K562 (cell line): ENCODE data around the gene PDIA2. TPM values are rescaled to one million over a fixed set of nuclear protein-coding genes. Genes with fewer than 3 reads are reported as not detected.

Source experiments
- BACH1 ChIP-seq: fragments of 200-800 bp; sonication (Bioruptor generic); IDR thresholded peaks from 2 replicates; pipeline ENCODE4 v1.6.1; 2016; ENCODE audit warnings: missing genetic modification characterization, missing compliant biosample characterization
- CCNT2 ChIP-seq: IDR thresholded peaks from 2 replicates; pipeline ENCODE4 v1.6.1; 2011; ENCODE audit warnings: borderline replicate concordance, low read depth, mild to moderate bottlenecking, moderate library complexity, mixed read lengths, low read length; ENCODE audit not compliant: insufficient read length; ENCODE audit errors: extremely low read depth
- HNRNPK ChIP-seq: fragments of 200-400 bp; formaldehyde crosslinking; IDR thresholded peaks from one replicate; pipeline ENCODE4 v1.6.1; 2018; ENCODE audit warnings: mild to moderate bottlenecking, low read depth, low read length; ENCODE audit not compliant: poor library complexity, severe bottlenecking
- MAZ ChIP-seq, 2 experiments: fragments of 450-650 bp in 1 of 2; sonication (generic) in 1 of 2; formaldehyde crosslinking; IDR thresholded peaks in 1 of 2; conservative IDR thresholded peaks in 1 of 2; 2 replicates each; pipeline versions ENCODE4 v1.4.0 to v1.5.0; 2020; ENCODE audit warnings: mild to moderate bottlenecking in 1 of 2, missing genetic modification reagents in 1 of 2
- RUNX1 ChIP-seq: sonication (generic); IDR thresholded peaks from 2 replicates; pipeline ENCODE4 v1.6.1; 2016; ENCODE audit warnings: antibody characterized with exemption, low read depth
- SFPQ ChIP-seq: fragments of 200-400 bp; formaldehyde crosslinking; IDR thresholded peaks from 2 replicates; pipeline ENCODE4 v1.6.1; 2017; ENCODE audit warnings: mild to moderate bottlenecking, low read depth, low read length, moderate library complexity
- STAT5B ChIP-seq: fragments of 250-450 bp; sonication (Bioruptor Pico); IDR thresholded peaks from 2 replicates; pipeline ENCODE4 v1.8.0; 2021; ENCODE audit warnings: mild to moderate bottlenecking, inconsistent platforms
- TCF15 ChIP-seq: fragments of 250-450 bp; sonication (Bioruptor Pico); IDR thresholded peaks from 2 replicates; pipeline ENCODE4 v1.8.0; 2022; ENCODE audit warnings: moderate library complexity, mild to moderate bottlenecking, inconsistent platforms
- TFAP4 ChIP-seq: sonication (generic); formaldehyde crosslinking; IDR thresholded peaks from 2 replicates; pipeline ENCODE4 v1.8.0; 2022; ENCODE audit warnings: missing genetic modification reagents, mild to moderate bottlenecking, moderate library complexity, borderline replicate concordance
- TRIM28 ChIP-seq: fragments of 450-650 bp; IDR thresholded peaks from 2 replicates; pipeline ENCODE4 v1.6.1; 2017
- ZBTB8A ChIP-seq: fragments of 450-650 bp; IDR thresholded peaks from 2 replicates; pipeline ENCODE4 v1.6.1; 2018; ENCODE audit warnings: mild to moderate bottlenecking, moderate library complexity; ENCODE audit not compliant: partially characterized antibody
- ZC3H8 ChIP-seq: fragments of 450-650 bp; IDR thresholded peaks from 2 replicates; pipeline ENCODE4 v1.6.1; 2017
- ZMIZ1 ChIP-seq, 2 experiments: fragments of 150-350 bp in 1 of 2; IDR thresholded peaks; 2 replicates each; pipeline ENCODE4 v1.6.1; 2012 to 2016; ENCODE audit warnings: low read depth in 2 of 2, low read length in 2 of 2, mild to moderate bottlenecking in 1 of 2, moderate library complexity in 1 of 2
- ZNF592 ChIP-seq: fragments of 450-650 bp; IDR thresholded peaks from 2 replicates; pipeline ENCODE4 v1.6.1; 2017; ENCODE audit warnings: antibody characterized with exemption, mild to moderate bottlenecking
- polyA plus RNA-seq, 8 experiments: library from polyadenylated mRNA; depleted of rRNA in 4 of 8; stranded (reverse) in 5 of 8; unstranded in 3 of 8; fragments of >200 nt; fragmentation: Nextera tagmentation in 2 of 8; fragmentation: Illumina TruSeq in 1 of 8; extraction: Ambion mirVana in 2 of 8; extraction: Trizol in 1 of 8; gene quantifications; 2 replicates each; pipeline versions ENCODE4 v1.2.1 to v1.2.3, GENCODE V29; 2011 to 2014; ENCODE audit warnings: inconsistent platforms in 1 of 8, missing spikeins in 1 of 8
- total RNA-seq, 7 experiments: library from RNA; depleted of rRNA in 6 of 7; stranded (reverse); fragments of >200 nt in 6 of 7; fragmentation: Illumina TruSeq in 2 of 7; extraction: Trizol in 2 of 7; gene quantifications; 2 replicates each; pipeline versions ENCODE4 v1.2.1 to v1.2.3, GENCODE V29; 2011 to 2021; ENCODE audit warnings: low replicate concordance in 1 of 7

Gene PDIA2
- total and polyA plus RNA-seq, 9 of the 15 experiments (the other 6 are each of a cell fraction or from before 2014, with no cell fraction given): 0.13 to 0.92 (median 0.23) TPM; not detected in 4

- TF ChIP-seq SFPQ: no peak
- TF ChIP-seq TCF15 (CRISPR knock-in tag): no peak
- TF ChIP-seq ZNF592: peak; percentile 78
- TF ChIP-seq STAT5B (CRISPR knock-in tag): no peak
- peak; percentile 44 to 73 for TF ChIP-seq MAZ (CRISPR knock-in tag; conservative IDR thresholded peaks at IDR 0.05 in 1 of 2, IDR thresholded peaks at IDR 0.05 in 1 of 2)
- peak; percentile 43; the same call in 1 of the 2 replicates for TF ChIP-seq TRIM28
- no peak for TF ChIP-seq ZBTB8A
- TF ChIP-seq ZMIZ1 (IDR thresholded peaks at IDR 0.05; ENCODE audit: low read depth in 2 of 2, low read length in 2 of 2): peak in 1 of 2 experiments; percentile 65; a peak in 1 of 4 replicates
- no peak for TF ChIP-seq BACH1 (tag)
- TF ChIP-seq CCNT2: peak; percentile 72
- no peak for TF ChIP-seq RUNX1
- no peak for TF ChIP-seq ZC3H8
- peak; percentile 84 for TF ChIP-seq TFAP4 (CRISPR knock-in tag)
- no peak for TF ChIP-seq HNRNPK
Measured at GRCh38 chr16:324451-325334, 41.7 kb downstream of the PDIA2 start (continued).
